Gastroesophageal sphincter (tissue), 4 donors: ENCODE results near the gene TMEM91. TPM values are rescaled to one million over a fixed set of nuclear protein-coding genes. Genes with fewer than 3 reads are reported as not detected.

Experiments
- ATAC-seq: fragments of 150-250 bp; one replicate; pipeline ENCODE4 v1.9.1; 2016; ENCODE audit warnings: mild to moderate bottlenecking, moderate library complexity
- H3K27ac ChIP-seq, 4 donors: fragments of 200-600 bp; sonication (generic) in 3 of 4; 1 replicate in 3 of 4; 2 replicates in 1 of 4; pipeline ENCODE4 v1.5.1; 2016 to 2019
- H3K27me3 ChIP-seq: fragments of 200-600 bp; sonication (generic); one replicate; pipeline ENCODE4 v1.5.1; 2019
- H3K36me3 ChIP-seq, 2 donors: fragments of 200-600 bp; sonication (generic); one replicate each; pipeline ENCODE4 v1.5.1; 2019; ENCODE audit warnings: control low read depth in 1 of 2
- H3K4me1 ChIP-seq, 3 donors: fragments of 200-600 bp; sonication (generic); 1 replicate in 2 of 3; 2 replicates in 1 of 3; pipeline ENCODE4 v1.5.1; 2016 to 2019; ENCODE audit warnings: control low read depth in 2 of 3
- H3K4me3 ChIP-seq, 2 donors: fragments of 200-600 bp; sonication (generic); one replicate each; pipeline ENCODE4 v1.5.1; 2019; ENCODE audit warnings: mild to moderate bottlenecking in 1 of 2, moderate library complexity in 1 of 2
- H3K9me3 ChIP-seq, 3 donors: fragments of 200-600 bp; sonication (generic); one replicate each; pipeline ENCODE4 v1.5.1; 2017 to 2019; ENCODE audit warnings: control low read depth in 2 of 3
- CTCF ChIP-seq, 4 experiments: fragments of 200-600 bp in 2 of 4; fragments of 450-650 bp in 2 of 4; sonication (generic) in 1 of 4; IDR thresholded peaks; one replicate each; pipeline ENCODE4 v1.5.1; 2017 to 2019; ENCODE audit warnings: antibody characterized with exemption in 4 of 4, mild to moderate bottlenecking in 2 of 4, moderate library complexity in 2 of 4
- EP300 ChIP-seq: sonication (generic); formaldehyde crosslinking; IDR thresholded peaks from one replicate; pipeline ENCODE4 v1.6.1; 2017; ENCODE audit warnings: antibody characterized with exemption, mild to moderate bottlenecking
- POLR2A ChIP-seq, 2 donors: fragments of 450-650 bp; IDR thresholded peaks; one replicate each; pipeline ENCODE4 v1.6.1; 2017; ENCODE audit warnings: antibody characterized with exemption in 2 of 2, mild to moderate bottlenecking in 2 of 2, moderate library complexity in 1 of 2
- POLR2AphosphoS5 ChIP-seq: sonication (generic); formaldehyde crosslinking; IDR thresholded peaks from one replicate; pipeline ENCODE4 v1.6.1; 2017; ENCODE audit warnings: antibody characterized with exemption
- WGBS, 2 donors: methylation state at CpG; one replicate each; pipeline ENCODE4 v1.1.5; 2018; ENCODE audit warnings: low coverage in 1 of 2; 5-methylcytosine and 5-hydroxymethylcytosine counted together
- total RNA-seq, 4 donors: library from RNA; depleted of rRNA; stranded (reverse); fragments of >200 nt; gene quantifications; one replicate each; pipeline ENCODE4 v1.1.0, GENCODE V29; 2016

Gene TMEM91
- total RNA-seq, 4 donors from 2014 or later: 7.9 to 17.5 (median 13.3) TPM

- TF ChIP-seq POLR2A (IDR thresholded peaks at IDR 0.05) (no peak), EP300 (no peak), POLR2AphosphoS5 (no peak), CTCF (IDR thresholded peaks at IDR 0.05) (no peak)
- 78 to 100% methylated on average over 1 of the region's 1 CpG for WGBS, 2 donors
- H3K27ac ChIP-seq: peak overlapping the region in 3 of 4 donors; percentile 77 to 90 (median 84)
- ATAC-seq: no peak
- H3K9me3 ChIP-seq: no peaks in the 10 kb centered on the region
- H3K4me1 ChIP-seq: peaks cover 2 to 58% (median 44%) of the 10 kb centered on the region in 3 donors
- H3K27me3 ChIP-seq: no peaks in the 10 kb centered on the region
- H3K36me3 ChIP-seq: peaks cover 0 to 55% of the 10 kb centered on the region in 2 donors
- no peak overlapping the region for H3K4me3 ChIP-seq
Measured at GRCh38 chr19:41328842-41329225, 47.5 kb upstream of the TMEM91 start.

GRCh38 chr19:41330481-41330880 lies 45.9 kb upstream of the TMEM91 start:
- no peak overlapping the region for H3K4me3 ChIP-seq
- 86 to 100% methylated on average over 2 of the region's 4 CpGs for WGBS, 2 donors
- H3K9me3 ChIP-seq: no peaks in the 10 kb centered on the region
- H3K27ac ChIP-seq: no peak overlapping the region
- H3K27me3 ChIP-seq: no peaks in the 10 kb centered on the region
- H3K4me1 ChIP-seq: peaks cover 0 to 41% (median 28%) of the 10 kb centered on the region in 3 donors
- TF ChIP-seq CTCF (IDR thresholded peaks at IDR 0.05) (no peak), POLR2AphosphoS5 (no peak), POLR2A (IDR thresholded peaks at IDR 0.05) (no peak), EP300 (no peak)
- no peak for ATAC-seq
- H3K36me3 ChIP-seq: peaks cover 0 to 71% of the 10 kb centered on the region in 2 donors

- TF ChIP-seq CTCF (IDR thresholded peaks at IDR 0.05) (no peak), POLR2AphosphoS5 (no peak), POLR2A (IDR thresholded peaks at IDR 0.05) (no peak), EP300 (no peak)
- H3K27ac ChIP-seq: no peak overlapping the region
- H3K27me3 ChIP-seq: no peaks in the 10 kb centered on the region
- peaks cover 0 to 77% of the 10 kb centered on the region in 2 donors for H3K36me3 ChIP-seq
- no peak overlapping the region for H3K4me3 ChIP-seq
- 73 to 83% methylated on average over 14 to 18 of the region's 47 CpGs for WGBS, 2 donors
- H3K4me1 ChIP-seq: peaks cover 0 to 35% (median 21%) of the 10 kb centered on the region in 3 donors
- H3K9me3 ChIP-seq: no peaks in the 10 kb centered on the region
- ATAC-seq: no peak
Measured at GRCh38 chr19:41330946-41331678, 45.2 kb upstream of the TMEM91 start.

- TF ChIP-seq POLR2AphosphoS5 (no peak), CTCF (IDR thresholded peaks at IDR 0.05) (no peak), EP300 (no peak), POLR2A (IDR thresholded peaks at IDR 0.05) (no peak)
- Histone ChIP-seq H3K27ac (no peak overlapping the region), H3K4me1 (peaks cover 0 to 26% (median 14%) of the 10 kb centered on the region in 3 donors), H3K27me3 (no peaks in the 10 kb centered on the region), H3K4me3 (no peak overlapping the region), H3K36me3 (peaks cover 0 to 84% of the 10 kb centered on the region in 2 donors), H3K9me3 (no peaks in the 10 kb centered on the region)
- ATAC-seq: no peak
- 76 to 94% methylated on average over 5 to 7 of the region's 16 CpGs for WGBS, 2 donors
Measured at GRCh38 chr19:41332000-41332399, 44.3 kb upstream of the TMEM91 start.

- WGBS, 2 donors: 80 to 100% methylated on average over 2 to 5 of the region's 5 CpGs
- H3K27me3 ChIP-seq: no peaks in the 10 kb centered on the region
- H3K4me1 ChIP-seq: peaks cover 0 to 21% (median 11%) of the 10 kb centered on the region in 3 donors
- no peak for TF ChIP-seq EP300
- no peak for TF ChIP-seq CTCF (IDR thresholded peaks at IDR 0.05)
- TF ChIP-seq POLR2A (IDR thresholded peaks at IDR 0.05): no peak
- no peak for TF ChIP-seq POLR2AphosphoS5
- no peak overlapping the region for H3K4me3 ChIP-seq
- peaks cover 0 to 89% of the 10 kb centered on the region in 2 donors for H3K36me3 ChIP-seq
- H3K27ac ChIP-seq: no peak overlapping the region
- no peaks in the 10 kb centered on the region for H3K9me3 ChIP-seq
- no peak for ATAC-seq
Measured at GRCh38 chr19:41332468-41332867, 43.9 kb upstream of the TMEM91 start.
